HFFc6 (cell line): Measurements from ENCODE around the gene NPL. TPM values are rescaled to one million over a fixed set of nuclear protein-coding genes. Genes with fewer than 3 reads are reported as not detected.

Source experiments
- DNase-seq: peaks from one replicate; pipeline ENCODE4 v3.0.0-alpha.2; 2018
- H3K27ac Mint-ChIP-seq: 2 replicates; pipeline ENCODE4 v1.8.0; 2020; ENCODE audit warnings: mild to moderate bottlenecking, mixed read lengths
- H3K27me3 Mint-ChIP-seq: 2 replicates; pipeline ENCODE4 v1.8.0; 2021; ENCODE audit warnings: mild to moderate bottlenecking, moderate library complexity, mixed read lengths; ENCODE audit not compliant: insufficient read depth
- H3K36me3 Mint-ChIP-seq: 2 replicates; pipeline ENCODE4 v1.8.0; 2021; ENCODE audit warnings: low read depth, mixed read lengths
- H3K4me1 Mint-ChIP-seq: 2 replicates; pipeline ENCODE4 v1.8.0; 2020; ENCODE audit warnings: low read depth, mixed read lengths
- H3K4me3 Mint-ChIP-seq: 2 replicates; pipeline ENCODE4 v1.8.0; 2020; ENCODE audit warnings: mild to moderate bottlenecking, moderate library complexity, mixed read lengths
- H3K9me3 Mint-ChIP-seq: 2 replicates; pipeline ENCODE4 v1.8.0; 2020; ENCODE audit warnings: mild to moderate bottlenecking, mixed read lengths
- total RNA-seq, 6 experiments: library from RNA; stranded (reverse); fragmentation: NEBNext Ultra II Directional; extraction: Animal tissue kit (Norgen Biotek cat#: 25700); gene quantifications; 2 replicates in 1 of 6; 3 replicates in 5 of 6; pipeline ENCODE4 v1.2.3, GENCODE V29; 2021
- TF ChIP-seq, protein P1 (sequence below): fragments of 200-600 bp; sonication (generic); IDR thresholded peaks from 2 replicates; pipeline ENCODE4 v1.5.0; 2021; ENCODE audit warnings: antibody characterized with exemption, mild to moderate bottlenecking

The NPL gene
- total RNA-seq, 6 experiments from 2014 or later = 1.2 to 2.0 (median 1.5) TPM

DNA sequence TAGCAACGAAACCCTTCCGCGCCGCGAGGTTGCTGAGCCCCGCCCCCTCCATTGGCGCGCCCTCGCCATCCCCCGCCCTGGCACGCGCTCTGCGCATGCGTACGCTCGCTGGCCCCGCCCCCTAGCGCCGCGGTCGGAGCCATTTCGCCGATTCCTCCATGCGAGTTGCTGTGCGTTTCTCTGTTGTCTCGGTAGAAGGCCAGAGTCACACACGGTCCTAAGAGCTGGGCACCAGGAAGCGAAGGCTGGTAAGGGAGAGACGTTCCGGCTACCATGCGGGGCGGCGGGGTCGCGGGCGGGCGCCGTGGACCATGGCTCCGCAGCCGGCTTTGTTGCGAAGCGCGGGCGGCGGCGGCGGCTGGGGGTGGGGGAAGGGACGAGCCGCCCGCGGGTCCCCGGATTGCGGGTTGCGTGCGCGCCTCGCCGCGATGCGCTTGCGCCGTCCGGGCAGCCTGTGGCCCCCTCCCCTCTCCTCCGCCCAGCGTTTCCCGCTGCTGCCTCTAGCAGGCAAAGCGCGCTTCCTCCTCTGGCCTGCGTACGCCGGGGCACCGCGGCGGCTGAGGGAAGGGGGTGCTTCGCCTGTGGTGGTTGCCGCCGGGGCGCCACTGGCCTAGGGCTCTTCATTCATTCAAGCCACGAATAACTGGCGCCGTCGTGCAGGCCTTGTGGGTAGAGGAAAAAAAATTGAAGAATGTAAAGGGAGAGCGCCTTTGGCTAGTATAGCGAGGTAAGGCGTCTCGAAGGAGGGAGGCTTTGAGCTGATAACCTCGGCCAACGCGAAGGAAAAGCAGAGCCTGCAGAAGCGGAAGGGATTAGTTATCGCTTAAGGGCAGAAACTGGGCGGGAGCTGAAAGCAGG, 49.9 kb downstream of the NPL start, which contains the start of gene DHX9:
TSS of gene DHX9 (plus strand) at position 139 of the 858 bp plus-strand sequence. CDS start 3,220 bp downstream, outside the sequence.
- DNase-seq = peak; percentile 78
- H3K4me1 Mint-ChIP-seq = peaks cover 41% of the 10 kb centered on the region
- TF ChIP-seq, protein P1, sequence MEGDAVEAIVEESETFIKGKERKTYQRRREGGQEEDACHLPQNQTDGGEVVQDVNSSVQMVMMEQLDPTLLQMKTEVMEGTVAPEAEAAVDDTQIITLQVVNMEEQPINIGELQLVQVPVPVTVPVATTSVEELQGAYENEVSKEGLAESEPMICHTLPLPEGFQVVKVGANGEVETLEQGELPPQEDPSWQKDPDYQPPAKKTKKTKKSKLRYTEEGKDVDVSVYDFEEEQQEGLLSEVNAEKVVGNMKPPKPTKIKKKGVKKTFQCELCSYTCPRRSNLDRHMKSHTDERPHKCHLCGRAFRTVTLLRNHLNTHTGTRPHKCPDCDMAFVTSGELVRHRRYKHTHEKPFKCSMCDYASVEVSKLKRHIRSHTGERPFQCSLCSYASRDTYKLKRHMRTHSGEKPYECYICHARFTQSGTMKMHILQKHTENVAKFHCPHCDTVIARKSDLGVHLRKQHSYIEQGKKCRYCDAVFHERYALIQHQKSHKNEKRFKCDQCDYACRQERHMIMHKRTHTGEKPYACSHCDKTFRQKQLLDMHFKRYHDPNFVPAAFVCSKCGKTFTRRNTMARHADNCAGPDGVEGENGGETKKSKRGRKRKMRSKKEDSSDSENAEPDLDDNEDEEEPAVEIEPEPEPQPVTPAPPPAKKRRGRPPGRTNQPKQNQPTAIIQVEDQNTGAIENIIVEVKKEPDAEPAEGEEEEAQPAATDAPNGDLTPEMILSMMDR = no peak; the same call in 1 of the 2 replicates
- H3K9me3 Mint-ChIP-seq = peaks cover 10% of the 10 kb centered on the region
- H3K36me3 Mint-ChIP-seq = peaks cover 33% of the 10 kb centered on the region
- peak within 1 kb of the TSS; percentile 97 for H3K4me3 Mint-ChIP-seq
- H3K27me3 Mint-ChIP-seq = peaks cover 4% of the 10 kb centered on the region
- H3K27ac Mint-ChIP-seq = peak within 1 kb of the TSS; percentile 93

- DNase-seq = peak; percentile 45
- Mint-ChIP-seq H3K4me1 (peaks cover 51% of the 10 kb centered on the region), H3K36me3 (peaks cover 36% of the 10 kb centered on the region), H3K9me3 (peaks cover 10% of the 10 kb centered on the region), H3K27me3 (peaks cover 4% of the 10 kb centered on the region), H3K27ac (peak overlapping the region; percentile 93; the same call in 1 of the 2 replicates), H3K4me3 (peak overlapping the region; percentile 97)
- TF ChIP-seq, protein P1 = no peak
These were observed 51.9 kb downstream of the NPL start for GRCh38 chr1:182841368-182841988.

GRCh38 chr1:182842265-182842664, 52.7 kb downstream of the NPL start:
- H3K36me3 Mint-ChIP-seq = peaks cover 44% of the 10 kb centered on the region
- H3K27ac Mint-ChIP-seq = no peak overlapping the region
- no peak for DNase-seq
- peaks cover 59% of the 10 kb centered on the region for H3K4me1 Mint-ChIP-seq
- peaks cover 10% of the 10 kb centered on the region for H3K9me3 Mint-ChIP-seq
- H3K4me3 Mint-ChIP-seq = peak overlapping the region; percentile 97
- H3K27me3 Mint-ChIP-seq = peaks cover 4% of the 10 kb centered on the region
- TF ChIP-seq, protein P1 = no peak

- TF ChIP-seq, protein P1 = no peak
- Mint-ChIP-seq H3K9me3 (peaks cover 6% of the 10 kb centered on the region; the same call in 1 of the 2 replicates), H3K36me3 (peaks cover 66% of the 10 kb centered on the region), H3K27ac (no peak overlapping the region), H3K4me3 (no peak overlapping the region), H3K4me1 (peaks cover 63% of the 10 kb centered on the region), H3K27me3 (peaks cover 2% of the 10 kb centered on the region; the same call in 1 of the 2 replicates)
- no peak for DNase-seq
These were observed 55.8 kb downstream of the NPL start for GRCh38 chr1:182845379-182845778.

DNA sequence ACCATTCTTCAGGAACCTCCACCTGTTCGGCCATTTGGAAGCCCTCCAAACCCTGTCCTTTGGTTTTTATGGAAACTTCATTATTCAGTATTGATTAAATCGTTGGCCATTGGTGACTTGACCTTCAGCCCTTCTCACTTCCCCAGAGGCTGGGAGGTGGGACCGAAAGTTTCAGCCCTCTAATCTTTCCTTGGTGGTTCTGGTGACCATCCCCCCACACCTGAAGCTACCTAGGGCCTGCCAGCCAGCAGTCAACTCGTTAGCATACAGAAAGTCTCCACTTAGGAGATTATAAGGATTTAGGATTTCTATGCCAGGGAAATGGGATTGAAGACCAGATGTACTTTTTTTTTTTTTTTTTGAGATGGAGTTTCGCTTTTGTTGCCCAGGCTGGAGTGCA, 56.3 kb downstream of the NPL start:
- H3K9me3 Mint-ChIP-seq = peaks cover 1% of the 10 kb centered on the region; the same call in 1 of the 2 replicates
- peaks cover 2% of the 10 kb centered on the region; the same call in 1 of the 2 replicates for H3K27me3 Mint-ChIP-seq
- no peak for DNase-seq
- peaks cover 58% of the 10 kb centered on the region for H3K4me1 Mint-ChIP-seq
- TF ChIP-seq, protein P1 = no peak
- H3K4me3 Mint-ChIP-seq = no peak overlapping the region
- H3K27ac Mint-ChIP-seq = no peak overlapping the region
- H3K36me3 Mint-ChIP-seq = peaks cover 63% of the 10 kb centered on the region
